SK-N-SH treated with all-trans-retinoic acid at 6 μM for 48 hours (cell line): ENCODE results near the gene WWTR1.

Experiments used
- ATAC-seq: fragments of 200-7000 bp; cut with Tn5 transposase; 3 replicates; pipeline ENCODE4 v1.9.1; 2020; ENCODE audit warnings: mild to moderate bottlenecking, moderate library complexity
- ARNTL ChIP-seq: fragments of 450-650 bp; formaldehyde crosslinking; IDR thresholded peaks from 2 replicates; pipeline ENCODE4 v1.5.0; 2020; ENCODE audit warnings: low read depth, mild to moderate bottlenecking, moderate library complexity, borderline replicate concordance
- BACH2 ChIP-seq: fragments of 250-450 bp; sonication (Bioruptor Pico); IDR thresholded peaks from 2 replicates; pipeline ENCODE4 v1.9.0; 2021; ENCODE audit warnings: mild to moderate bottlenecking, borderline replicate concordance
- CSDC2 ChIP-seq: fragments of 250-450 bp; sonication (Bioruptor Pico); IDR thresholded peaks from 2 replicates; pipeline ENCODE4 v1.5.0; 2020; ENCODE audit warnings: mild to moderate bottlenecking, moderate library complexity
- ESRRG ChIP-seq: fragments of 250-450 bp; sonication (Bioruptor Pico); IDR thresholded peaks from 2 replicates; pipeline ENCODE4 v1.6.1; 2021; ENCODE audit warnings: mild to moderate bottlenecking
- GLIS3 ChIP-seq: fragments of 250-450 bp; sonication (Bioruptor Pico); IDR thresholded peaks from 2 replicates; pipeline ENCODE4 v1.5.0; 2020; ENCODE audit warnings: mild to moderate bottlenecking, moderate library complexity
- ISL1 ChIP-seq: fragments of 250-450 bp; sonication (Bioruptor Pico); IDR thresholded peaks from 2 replicates; pipeline ENCODE4 v2.1.2; 2022; ENCODE audit warnings: mild to moderate bottlenecking, moderate library complexity
- OSR1 ChIP-seq: fragments of 250-450 bp; sonication (Bioruptor Pico); IDR thresholded peaks from 2 replicates; pipeline ENCODE4 v1.8.0; 2022; ENCODE audit warnings: moderate library complexity, mild to moderate bottlenecking, inconsistent platforms
- PATZ1 ChIP-seq: fragments of 250-450 bp; sonication (Bioruptor Pico); IDR thresholded peaks from 2 replicates; pipeline ENCODE4 v1.8.0; 2020; ENCODE audit warnings: mild to moderate bottlenecking, moderate library complexity, borderline replicate concordance
- POU6F1 ChIP-seq: fragments of 250-450 bp; sonication (Bioruptor Pico); IDR thresholded peaks from 2 replicates; pipeline ENCODE4 v1.8.0; 2021; ENCODE audit warnings: low read depth, mild to moderate bottlenecking, moderate library complexity, borderline replicate concordance
- PPARA ChIP-seq: fragments of 250-450 bp; sonication (Bioruptor Pico); IDR thresholded peaks from 2 replicates; pipeline ENCODE4 v1.5.0; 2020; ENCODE audit warnings: mild to moderate bottlenecking, borderline replicate concordance
- RARB ChIP-seq: fragments of 250-450 bp; sonication (Bioruptor Pico); IDR thresholded peaks from 2 replicates; pipeline ENCODE4 v1.8.0; 2021; ENCODE audit warnings: mild to moderate bottlenecking, moderate library complexity
- SNAI2 ChIP-seq: fragments of 250-450 bp; sonication (Bioruptor Pico); IDR thresholded peaks from 2 replicates; pipeline ENCODE4 v1.5.0; 2020; ENCODE audit warnings: mild to moderate bottlenecking, moderate library complexity
- TCF4 ChIP-seq: fragments of 250-450 bp; sonication (Bioruptor Pico); IDR thresholded peaks from 2 replicates; pipeline ENCODE4 v1.8.0; 2021; ENCODE audit warnings: mild to moderate bottlenecking, moderate library complexity, borderline replicate concordance
- TOX ChIP-seq: fragments of 250-450 bp; sonication (Bioruptor Pico); IDR thresholded peaks from 2 replicates; pipeline ENCODE4 v1.8.0; 2021; ENCODE audit warnings: mild to moderate bottlenecking, moderate library complexity, borderline replicate concordance
- TSHZ2 ChIP-seq: fragments of 250-450 bp; sonication (Bioruptor Pico); IDR thresholded peaks from 2 replicates; pipeline ENCODE4 v1.5.0; 2020; ENCODE audit warnings: mild to moderate bottlenecking, moderate library complexity
- ZC3H10 ChIP-seq: fragments of 250-450 bp; sonication (Bioruptor Pico); IDR thresholded peaks from 2 replicates; pipeline ENCODE4 v1.5.1; 2021; ENCODE audit warnings: mild to moderate bottlenecking, moderate library complexity
- ZFP3 ChIP-seq: fragments of 250-450 bp; sonication (Bioruptor Pico); IDR thresholded peaks from 2 replicates; pipeline ENCODE4 v1.5.0; 2020; ENCODE audit warnings: mild to moderate bottlenecking, moderate library complexity
- ZFP30 ChIP-seq: fragments of 450-650 bp; formaldehyde crosslinking; IDR thresholded peaks from 2 replicates; pipeline ENCODE4 v1.5.0; 2022; ENCODE audit warnings: mild to moderate bottlenecking, moderate library complexity
- ZNF565 ChIP-seq: fragments of 450-650 bp; formaldehyde crosslinking; conservative IDR thresholded peaks from 2 replicates; pipeline ENCODE4 v1.5.0; 2020; ENCODE audit warnings: low read depth, mild to moderate bottlenecking, moderate library complexity
- ZNF70 ChIP-seq: fragments of 450-650 bp; formaldehyde crosslinking; IDR thresholded peaks from 2 replicates; pipeline ENCODE4 v1.5.0; 2020; ENCODE audit warnings: mild to moderate bottlenecking, moderate library complexity
- ZNF8 ChIP-seq: fragments of 450-650 bp; formaldehyde crosslinking; IDR thresholded peaks from 2 replicates; pipeline ENCODE4 v1.5.0; 2020; ENCODE audit warnings: mild to moderate bottlenecking, moderate library complexity
- TF ChIP-seq, protein P1 (sequence below): fragments of 250-450 bp; sonication (Bioruptor Pico); IDR thresholded peaks from 2 replicates; pipeline ENCODE4 v1.5.1; 2021; ENCODE audit warnings: mild to moderate bottlenecking, moderate library complexity
- TF ChIP-seq, protein P2 (sequence below): fragments of 250-450 bp; sonication (Bioruptor Pico); IDR thresholded peaks from 2 replicates; pipeline ENCODE4 v1.5.1; 2020; ENCODE audit warnings: low read depth, mild to moderate bottlenecking, moderate library complexity

The WWTR1 gene

GRCh38 chr3:149555927-149556326 lies 101.9 kb downstream of the WWTR1 start:
- ATAC-seq, result peak; percentile 29; the same call in 2 of the 3 replicates
- TF ChIP-seq, protein P1, sequence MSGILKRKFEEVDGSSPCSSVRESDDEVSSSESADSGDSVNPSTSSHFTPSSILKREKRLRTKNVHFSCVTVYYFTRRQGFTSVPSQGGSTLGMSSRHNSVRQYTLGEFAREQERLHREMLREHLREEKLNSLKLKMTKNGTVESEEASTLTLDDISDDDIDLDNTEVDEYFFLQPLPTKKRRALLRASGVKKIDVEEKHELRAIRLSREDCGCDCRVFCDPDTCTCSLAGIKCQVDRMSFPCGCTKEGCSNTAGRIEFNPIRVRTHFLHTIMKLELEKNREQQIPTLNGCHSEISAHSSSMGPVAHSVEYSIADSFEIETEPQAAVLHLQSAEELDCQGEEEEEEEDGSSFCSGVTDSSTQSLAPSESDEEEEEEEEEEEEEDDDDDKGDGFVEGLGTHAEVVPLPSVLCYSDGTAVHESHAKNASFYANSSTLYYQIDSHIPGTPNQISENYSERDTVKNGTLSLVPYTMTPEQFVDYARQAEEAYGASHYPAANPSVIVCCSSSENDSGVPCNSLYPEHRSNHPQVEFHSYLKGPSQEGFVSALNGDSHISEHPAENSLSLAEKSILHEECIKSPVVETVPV (CRISPR knock-in tag), result no peak
- TF ChIP-seq CSDC2 (CRISPR knock-in tag) (no peak), ESRRG (CRISPR knock-in tag) (no peak), ISL1 (CRISPR knock-in tag) (no peak), PPARA (no peak), TSHZ2 (CRISPR knock-in tag) (no peak), ZFP30 (CRISPR knock-in tag) (no peak), ZNF565 (CRISPR knock-in tag) (no peak), SNAI2 (CRISPR knock-in tag) (no peak), ZC3H10 (no peak), TCF4 (CRISPR knock-in tag) (no peak), POU6F1 (CRISPR knock-in tag) (no peak), ZFP3 (no peak), BACH2 (CRISPR knock-in tag) (no peak), ARNTL (CRISPR knock-in tag) (no peak), PATZ1 (CRISPR knock-in tag) (no peak), ZNF70 (CRISPR knock-in tag) (no peak), GLIS3 (no peak), TOX (CRISPR knock-in tag) (no peak), RARB (CRISPR knock-in tag) (no peak)

DNA sequence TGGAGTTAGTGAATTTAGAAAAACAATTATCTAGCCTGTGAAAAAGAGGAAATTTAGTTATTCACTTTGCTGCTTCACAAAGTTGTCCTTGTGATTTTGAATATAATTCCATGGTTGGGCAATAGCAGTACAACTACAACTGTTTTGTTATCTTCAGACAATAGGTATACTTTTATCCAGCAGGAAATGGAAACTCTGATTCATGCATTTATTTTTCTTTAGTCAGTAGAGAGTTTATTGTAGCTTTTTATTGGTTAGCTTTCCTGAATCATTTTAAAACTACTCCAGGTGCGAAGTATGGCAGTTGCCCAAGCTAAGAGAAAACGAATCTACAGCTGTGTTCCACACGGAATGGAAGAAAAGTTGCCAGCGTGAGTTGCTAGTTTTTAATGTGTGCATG lies 103.0 kb downstream of the WWTR1 start:
- TF ChIP-seq ISL1 (CRISPR knock-in tag) (peak; percentile 8; the same call in 1 of the 2 replicates), GLIS3 (no peak)
- ATAC-seq, result peak; percentile 29

DNA sequence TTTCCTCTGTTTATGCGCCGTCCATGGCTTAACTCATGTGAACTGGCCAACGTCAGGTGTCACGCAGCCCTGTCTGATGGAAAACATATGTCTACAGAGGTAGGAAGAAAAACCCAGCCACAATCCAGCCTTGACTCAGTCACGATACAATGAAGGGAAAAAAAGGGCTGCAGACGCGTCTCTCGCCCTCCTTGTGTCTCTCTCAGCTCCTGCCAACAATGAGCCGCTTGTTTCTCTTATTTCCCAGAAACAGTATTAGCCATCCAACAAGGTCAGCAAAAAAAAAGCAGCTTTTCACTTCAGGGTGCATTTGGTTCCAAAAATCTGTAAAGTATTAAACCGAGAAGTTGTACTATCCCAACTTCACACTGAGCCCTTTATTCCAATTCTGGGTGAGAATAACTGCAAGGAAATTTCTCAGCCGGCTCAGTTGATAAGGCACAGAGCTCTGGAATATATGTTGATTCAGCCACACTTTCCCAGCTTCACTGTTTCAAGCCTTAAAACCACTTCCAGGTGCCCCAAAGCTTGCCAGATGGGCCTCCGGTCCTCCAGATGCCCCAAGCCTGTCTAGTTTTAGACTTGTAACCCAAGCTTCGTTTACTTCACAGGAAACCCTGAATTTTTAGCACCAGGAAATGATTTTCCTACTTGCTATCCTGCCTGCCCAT lies 103.9 kb downstream of the WWTR1 start:
- no peak for TF ChIP-seq ZNF8 (CRISPR knock-in tag)
- TF ChIP-seq TCF4 (CRISPR knock-in tag), result peak; percentile 68; the same call in 1 of the 2 replicates
- peak; percentile 63; the same call in 1 of the 2 replicates for TF ChIP-seq ISL1 (CRISPR knock-in tag)
- TF ChIP-seq TSHZ2 (CRISPR knock-in tag), result peak; percentile 44; the same call in 1 of the 2 replicates
- TF ChIP-seq, protein P2, sequence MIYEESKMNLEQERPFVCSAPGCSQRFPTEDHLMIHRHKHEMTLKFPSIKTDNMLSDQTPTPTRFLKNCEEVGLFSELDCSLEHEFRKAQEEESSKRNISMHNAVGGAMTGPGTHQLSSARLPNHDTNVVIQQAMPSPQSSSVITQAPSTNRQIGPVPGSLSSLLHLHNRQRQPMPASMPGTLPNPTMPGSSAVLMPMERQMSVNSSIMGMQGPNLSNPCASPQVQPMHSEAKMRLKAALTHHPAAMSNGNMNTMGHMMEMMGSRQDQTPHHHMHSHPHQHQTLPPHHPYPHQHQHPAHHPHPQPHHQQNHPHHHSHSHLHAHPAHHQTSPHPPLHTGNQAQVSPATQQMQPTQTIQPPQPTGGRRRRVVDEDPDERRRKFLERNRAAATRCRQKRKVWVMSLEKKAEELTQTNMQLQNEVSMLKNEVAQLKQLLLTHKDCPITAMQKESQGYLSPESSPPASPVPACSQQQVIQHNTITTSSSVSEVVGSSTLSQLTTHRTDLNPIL, result no peak
- no peak for TF ChIP-seq OSR1 (CRISPR knock-in tag)
- TF ChIP-seq ZFP3, result 0 out of 2 replicates have a peak, but pooled peaks have one; percentile 2
- no peak for TF ChIP-seq RARB (CRISPR knock-in tag)
- TF ChIP-seq GLIS3, result no peak

More for the DNA sequence above, 103.9 kb downstream of the WWTR1 start:
- ATAC-seq, result peak; percentile 77
